Embryonic facial prominence (tissue), 1 donor: ENCODE results near the gene UMODL1.

Experiments
- DNase-seq: peaks from one replicate; pipeline ENCODE4 v3.0.0-alpha.2; 2016; ENCODE audit errors: extremely low spot score

Gene UMODL1

GRCh38 chr21:42150474-42151085 lies 79.5 kb downstream of the UMODL1 start:
- no peak for DNase-seq

GRCh38 chr21:42151148-42151947 lies 80.2 kb downstream of the UMODL1 start:
- DNase-seq, result no peak

DNA sequence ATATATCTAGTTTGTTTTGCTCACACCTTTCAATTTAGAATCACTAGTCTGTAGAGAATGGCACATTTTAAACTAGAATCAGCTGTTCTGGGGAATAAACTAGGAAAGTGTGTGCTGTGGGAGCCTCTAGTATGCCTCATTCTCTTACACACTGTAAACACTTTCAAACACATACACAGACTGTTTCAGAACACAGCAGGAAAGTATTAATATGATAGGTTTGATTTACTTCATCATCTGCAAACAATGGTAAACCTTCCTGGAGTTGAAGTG lies 80.8 kb downstream of the UMODL1 start:
- peak; percentile 30 for DNase-seq

GRCh38 chr21:42153046-42153686 lies 82.0 kb downstream of the UMODL1 start:
- DNase-seq, result no peak

- no peak for DNase-seq
These were observed 82.6 kb downstream of the UMODL1 start for GRCh38 chr21:42153746-42154145.

DNA sequence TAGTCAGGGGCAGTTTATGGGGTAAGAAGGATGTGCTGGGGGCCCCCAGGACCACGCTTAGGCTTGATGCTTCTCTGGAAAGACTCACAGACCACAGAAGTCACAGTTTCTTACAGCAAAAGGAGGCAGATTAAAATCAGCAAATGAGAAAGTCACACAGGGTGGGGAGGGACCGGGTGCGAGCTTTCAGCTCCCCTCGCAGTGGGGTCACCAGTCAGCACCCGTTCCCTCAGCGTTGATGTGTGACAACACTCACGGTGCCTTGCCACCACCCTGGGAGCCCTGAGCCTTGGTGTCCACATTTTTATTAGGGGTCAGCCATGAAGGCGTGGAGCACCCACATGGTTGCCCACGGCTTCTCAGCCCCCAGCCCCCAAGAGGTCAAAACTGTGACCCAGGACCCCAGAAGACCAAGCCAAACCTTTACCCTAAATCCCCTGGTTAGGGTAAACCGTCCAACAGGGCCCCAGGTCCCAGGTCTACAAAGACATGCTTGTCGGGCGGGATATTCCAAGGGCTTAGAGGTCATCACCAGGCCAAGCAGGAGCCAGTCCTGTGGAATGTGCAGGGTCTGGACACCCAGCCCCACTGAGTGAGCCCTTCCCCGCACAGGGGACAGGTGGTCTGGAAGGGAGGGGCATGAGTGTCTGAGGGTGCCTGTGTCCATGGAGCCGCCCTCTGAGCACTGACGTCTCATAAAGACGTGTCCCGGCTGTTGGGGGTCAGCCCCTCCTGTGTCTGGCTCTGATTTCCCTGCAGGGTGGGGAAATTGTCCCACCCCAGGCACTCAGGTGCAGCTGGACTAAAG lies 83.3 kb downstream of the UMODL1 start:
- no peak for DNase-seq

DNA sequence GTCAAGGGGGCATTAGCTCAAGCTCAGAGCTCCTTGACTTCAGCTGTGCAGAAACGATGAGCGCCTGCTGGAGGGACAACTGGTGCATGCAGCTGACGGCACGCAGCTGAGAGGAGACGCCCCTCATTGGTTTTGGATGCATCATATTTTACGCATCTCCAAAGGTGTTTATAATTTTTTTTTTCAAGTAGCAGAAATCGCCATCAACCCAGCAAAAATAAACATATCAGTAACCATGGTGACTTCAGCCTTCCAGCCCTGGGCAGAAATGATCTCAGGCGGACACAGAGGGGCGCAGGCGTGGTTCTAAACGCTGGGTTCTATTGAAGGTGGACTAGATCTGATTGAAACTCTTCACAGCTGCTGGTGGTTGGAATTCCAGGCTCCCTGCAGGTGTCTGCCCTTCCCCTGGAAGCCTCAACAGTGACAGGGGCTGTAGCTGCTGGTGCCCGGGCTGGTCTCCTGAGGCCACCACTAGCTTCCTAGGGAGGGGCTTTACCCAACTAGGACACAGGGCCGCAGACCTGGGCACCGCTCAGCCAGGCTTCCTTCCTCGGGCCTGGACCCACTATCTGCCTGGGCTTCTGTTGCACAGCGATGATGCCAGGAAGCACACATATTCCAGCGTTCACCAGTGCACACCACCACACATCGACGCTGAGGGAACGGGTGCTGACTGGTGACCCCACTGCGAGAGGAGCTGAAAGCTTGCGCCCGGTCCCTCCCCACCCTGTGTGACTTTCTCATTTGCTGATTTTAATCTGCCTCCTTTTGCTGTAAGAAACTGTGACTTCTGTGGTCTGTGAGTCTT lies 84.1 kb downstream of the UMODL1 start:
- no peak for DNase-seq

DNA sequence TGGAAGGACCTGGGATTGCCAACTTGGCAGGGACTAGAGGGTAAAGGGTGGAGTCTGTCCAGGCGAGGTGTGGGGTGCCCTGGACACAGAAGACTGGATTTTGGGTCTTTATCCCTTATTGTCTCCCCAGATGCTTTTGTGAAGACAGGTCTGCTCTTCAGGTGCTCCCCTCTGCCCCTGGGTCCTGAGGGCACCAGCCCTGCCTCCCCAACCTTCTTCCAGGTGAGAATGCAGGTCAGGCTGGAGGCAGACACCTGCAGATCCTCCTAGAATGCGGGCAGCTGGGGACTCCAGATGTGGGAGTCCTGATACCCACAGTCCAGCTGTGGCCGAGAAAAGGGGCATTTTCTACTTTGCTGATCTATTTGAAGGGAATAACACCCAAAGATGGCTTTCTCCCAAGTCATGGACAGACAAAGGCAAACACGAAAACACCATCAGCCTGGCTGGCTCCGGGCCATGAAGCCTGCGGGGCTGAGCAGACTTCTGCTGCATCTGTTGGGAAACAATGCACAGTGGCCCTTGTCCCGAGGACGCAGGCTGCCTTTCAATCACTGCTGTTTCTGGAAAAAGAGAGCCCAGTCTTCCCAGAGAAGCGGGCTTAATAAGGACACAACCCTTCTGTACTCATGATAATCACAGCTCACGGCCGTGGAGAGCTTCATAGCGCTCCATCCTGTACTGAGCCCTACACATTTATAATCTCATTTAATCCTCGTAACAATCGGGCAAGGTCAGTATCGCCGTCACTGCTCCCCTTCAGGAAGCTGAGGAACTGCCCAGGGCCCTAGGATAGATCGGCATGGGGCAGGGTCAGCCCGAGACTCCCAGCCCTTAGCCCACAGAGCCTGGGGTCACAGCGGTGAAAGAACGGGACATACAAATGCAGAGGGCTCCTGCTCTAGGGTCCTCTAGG lies 85.8 kb downstream of the UMODL1 start:
- DNase-seq, result no peak

GRCh38 chr21:42157606-42158310 lies 86.6 kb downstream of the UMODL1 start:
- no peak for DNase-seq

- DNase-seq, result no peak
These were observed 87.7 kb downstream of the UMODL1 start for GRCh38 chr21:42158846-42159245.

DNA sequence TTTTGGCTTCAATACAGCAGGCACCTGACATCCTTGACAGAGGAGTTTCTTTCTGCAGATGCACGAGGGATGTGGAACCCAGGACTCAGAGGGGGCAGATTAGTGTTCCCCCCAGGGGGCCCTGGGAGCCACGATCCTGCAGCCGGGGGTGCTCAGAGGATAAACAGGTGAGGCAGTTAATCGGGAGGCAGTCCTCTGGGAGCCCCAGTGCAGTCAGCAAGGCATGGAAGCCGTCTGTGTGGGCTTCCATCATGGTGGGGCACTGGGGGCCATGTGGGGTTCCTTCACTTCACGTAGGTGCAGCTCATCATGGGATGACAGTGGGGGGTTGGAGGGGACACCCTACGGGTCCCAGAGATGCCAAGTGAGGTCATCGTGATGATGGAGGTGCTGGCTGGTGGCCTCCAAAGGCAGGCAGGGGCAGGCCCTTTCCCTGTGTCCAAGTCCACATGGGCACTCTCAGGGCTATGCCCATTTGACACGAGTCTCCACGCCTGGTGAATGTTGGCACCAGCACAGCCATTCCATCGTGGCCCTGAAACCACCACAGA lies 88.5 kb downstream of the UMODL1 start:
- DNase-seq, result no peak

GRCh38 chr21:42160111-42160721 lies 89.1 kb downstream of the UMODL1 start:
- no peak for DNase-seq

DNA sequence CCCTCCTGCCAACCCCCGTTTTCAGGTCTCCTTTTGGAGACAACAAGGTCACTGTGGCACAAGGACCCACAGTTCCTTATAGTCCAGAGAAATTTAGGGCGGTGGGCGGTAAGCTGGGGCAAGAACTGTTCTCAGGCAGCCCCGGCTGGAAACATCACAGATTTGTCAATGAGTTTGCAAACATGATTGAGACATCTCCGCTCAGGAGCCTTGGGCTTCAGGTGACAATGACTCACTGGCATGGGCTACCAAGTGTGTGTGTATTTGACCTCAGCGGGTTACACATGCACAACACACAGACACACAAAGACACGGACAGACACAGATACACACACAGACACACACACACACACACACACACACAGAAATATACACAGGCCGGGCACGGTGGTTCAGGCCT lies 89.6 kb downstream of the UMODL1 start:
- no peak for DNase-seq

GRCh38 chr21:42161401-42161955 lies 90.4 kb downstream of the UMODL1 start:
- no peak for DNase-seq

GRCh38 chr21:42161956-42162681 lies 91.0 kb downstream of the UMODL1 start:
- DNase-seq, result no peak

GRCh38 chr21:42162831-42163510 lies 91.9 kb downstream of the UMODL1 start:
- no peak for DNase-seq

DNA sequence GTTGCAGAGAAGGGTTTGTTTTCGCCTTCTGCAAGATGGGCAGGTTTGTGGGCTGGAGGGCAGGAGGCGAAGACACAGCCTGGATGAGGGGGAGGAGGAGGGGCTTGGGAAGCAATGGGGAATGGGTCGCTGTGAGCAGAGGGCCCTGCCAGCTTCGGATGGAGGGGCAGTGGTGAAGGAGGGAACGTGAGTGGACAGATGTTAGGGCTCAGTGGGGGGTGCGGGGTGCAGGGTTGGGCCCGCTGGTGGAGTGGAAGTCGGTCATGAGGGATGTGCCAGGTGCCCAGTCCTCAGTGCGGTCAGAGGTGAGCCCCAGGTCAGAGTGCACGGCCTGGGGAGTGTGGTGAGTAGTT lies 92.4 kb downstream of the UMODL1 start:
- DNase-seq, result no peak
